NCI-H2227 (cell line): ENCODE measurements around the gene RGS6.

ENCODE experiments used
- DNase-seq: peaks from one replicate; lab custom pipeline; 2025; ENCODE audit not compliant: unreplicated experiment; lab: John Stamatoyannopoulos, UW

RGS6 gene

DNA sequence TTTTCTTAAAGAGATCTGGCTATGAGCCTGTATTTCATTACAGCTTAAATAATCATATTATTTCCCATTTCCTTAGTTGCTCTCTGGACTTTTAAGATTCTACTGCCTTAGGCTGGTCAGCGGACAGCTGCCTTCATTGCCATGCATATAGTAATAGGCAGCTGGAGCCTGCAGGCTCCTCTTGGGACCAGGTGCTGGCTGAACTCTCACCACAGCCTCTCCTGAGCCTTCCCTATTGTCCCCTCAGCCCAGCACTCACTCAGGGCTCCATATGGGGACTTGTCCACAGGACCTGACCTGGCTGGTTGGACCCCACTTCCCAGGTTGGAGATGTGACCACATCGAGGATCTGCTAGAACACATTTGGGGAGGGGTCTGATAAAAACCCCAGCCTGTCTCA, 556.3 kb downstream of the RGS6 start:
- DNase-seq = no peak

DNA sequence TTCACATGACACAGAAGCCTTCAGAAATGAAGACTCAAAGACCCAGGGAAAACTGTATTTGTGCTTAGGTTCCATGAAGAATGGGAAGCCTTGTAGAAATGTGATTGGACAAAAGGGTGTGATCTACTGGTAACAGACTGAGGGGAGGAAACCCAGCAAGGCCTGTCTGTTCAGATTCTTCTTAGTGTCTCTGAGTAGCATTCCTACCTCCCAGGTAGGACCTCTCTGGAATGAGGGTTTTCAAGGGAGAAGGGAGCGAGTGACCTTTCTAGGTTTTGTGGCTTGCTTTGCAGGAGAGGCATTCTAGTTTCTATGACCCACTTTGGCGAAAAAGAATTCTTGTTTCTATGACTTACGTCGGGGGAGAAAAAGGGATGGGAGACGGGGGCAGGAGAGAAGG, 560.0 kb downstream of the RGS6 start:
- DNase-seq = no peak

DNA sequence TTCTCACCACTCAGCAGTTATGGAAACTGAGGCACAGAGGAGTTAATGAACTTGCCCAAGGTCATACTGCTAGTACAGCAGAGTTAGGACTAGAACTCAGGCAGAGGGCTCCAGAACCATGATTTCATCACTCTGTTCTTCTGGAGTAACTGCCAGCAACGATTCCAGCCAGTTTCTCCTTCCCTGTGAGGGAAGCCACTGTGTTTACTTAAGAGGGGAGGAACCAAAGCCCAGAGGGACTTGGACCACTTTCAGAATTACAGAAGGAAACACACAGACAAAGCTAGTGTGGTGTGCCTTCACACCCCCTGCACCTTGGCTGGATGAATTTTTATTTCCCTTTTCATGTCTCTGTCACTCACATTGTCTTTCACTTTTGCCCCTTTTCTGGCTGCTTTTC, 563.4 kb downstream of the RGS6 start:
- no peak for DNase-seq

DNA sequence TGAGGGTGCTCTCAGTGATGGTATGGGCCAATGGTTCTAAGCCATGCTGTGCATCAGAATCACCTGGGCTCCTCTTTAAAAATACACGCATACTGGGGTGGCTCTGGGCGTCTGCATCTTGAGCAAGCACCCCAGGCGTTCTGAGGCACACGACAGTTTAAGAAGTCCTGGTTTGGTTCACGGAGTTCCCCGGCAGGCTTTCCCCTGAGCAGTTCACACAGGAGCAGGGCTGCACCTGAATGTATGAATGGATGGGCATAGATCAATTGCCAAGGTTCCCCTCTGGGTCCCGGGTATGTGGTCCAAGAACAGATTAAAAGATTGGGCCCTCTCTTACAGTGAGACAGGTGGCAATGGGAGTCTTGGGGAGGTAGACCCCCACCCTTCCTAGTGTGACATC, 566.4 kb downstream of the RGS6 start:
- no peak for DNase-seq

DNA sequence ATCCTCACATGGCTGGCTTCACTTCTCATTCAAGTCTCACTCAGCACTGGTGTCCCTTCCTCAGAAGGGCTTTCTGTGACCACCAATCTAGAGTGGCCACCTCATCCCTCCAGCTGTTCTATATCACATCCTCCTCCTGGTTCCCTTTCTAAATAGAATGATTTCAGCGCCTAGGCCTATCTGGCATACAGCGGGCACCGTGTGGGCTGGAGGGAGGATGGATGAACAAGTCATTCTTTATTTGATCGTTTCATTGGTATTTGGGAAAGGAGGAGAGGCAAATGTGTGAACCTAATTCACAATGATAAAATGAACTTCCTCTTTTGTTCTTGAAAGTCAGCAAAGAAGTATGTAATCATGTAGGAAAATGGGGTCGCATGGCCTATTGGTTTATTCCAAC, 567.5 kb downstream of the RGS6 start:
- DNase-seq = no peak

DNA sequence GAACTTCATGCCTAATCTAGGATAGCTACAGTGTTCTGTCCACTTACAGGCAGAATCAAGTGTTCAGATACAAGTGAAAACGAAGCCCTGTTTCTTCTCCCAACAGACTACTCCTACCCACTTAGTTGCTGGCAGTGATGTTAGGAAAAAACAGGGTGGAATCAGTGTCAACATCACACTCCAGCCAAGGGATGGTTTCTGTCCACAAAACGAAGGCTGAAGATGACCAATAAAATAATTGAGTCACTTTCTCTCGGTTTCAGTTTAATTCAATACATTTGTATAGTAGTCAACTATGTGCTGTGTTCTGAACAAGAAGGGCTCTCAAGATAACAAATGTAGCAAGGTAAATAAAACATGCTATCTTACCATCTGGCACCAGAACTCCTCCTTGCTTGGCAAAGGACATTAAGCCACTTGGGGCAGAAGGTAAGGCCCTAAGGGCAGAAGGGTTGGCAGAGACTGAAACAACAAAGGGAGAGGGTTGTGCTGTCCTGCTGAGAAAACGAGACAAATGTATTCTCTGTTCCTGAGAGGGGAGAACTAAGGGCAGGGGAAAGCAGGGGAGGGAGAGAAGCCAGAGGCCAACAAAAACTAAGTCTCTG, 568.1 kb downstream of the RGS6 start:
- DNase-seq = no peak

DNA sequence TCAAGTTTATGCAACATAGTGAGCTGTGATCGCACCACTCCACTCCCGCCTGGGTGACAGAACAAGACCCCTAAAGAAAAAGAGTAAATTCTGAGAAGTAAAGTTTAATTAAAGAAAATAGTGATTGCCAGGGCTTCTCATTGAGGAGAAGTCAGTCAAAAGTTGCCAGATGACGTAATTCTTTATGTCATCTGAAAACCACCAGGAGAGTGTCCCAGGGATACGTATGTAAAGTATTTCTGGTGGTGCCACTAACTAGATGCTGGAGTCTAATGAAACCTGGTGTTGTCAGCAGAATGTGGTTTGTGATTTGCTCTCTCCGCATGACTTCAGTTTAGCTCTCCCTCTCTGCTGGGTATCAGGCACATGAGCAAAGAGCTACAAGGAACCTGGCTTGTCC, 569.2 kb downstream of the RGS6 start:
- DNase-seq = no peak

DNA sequence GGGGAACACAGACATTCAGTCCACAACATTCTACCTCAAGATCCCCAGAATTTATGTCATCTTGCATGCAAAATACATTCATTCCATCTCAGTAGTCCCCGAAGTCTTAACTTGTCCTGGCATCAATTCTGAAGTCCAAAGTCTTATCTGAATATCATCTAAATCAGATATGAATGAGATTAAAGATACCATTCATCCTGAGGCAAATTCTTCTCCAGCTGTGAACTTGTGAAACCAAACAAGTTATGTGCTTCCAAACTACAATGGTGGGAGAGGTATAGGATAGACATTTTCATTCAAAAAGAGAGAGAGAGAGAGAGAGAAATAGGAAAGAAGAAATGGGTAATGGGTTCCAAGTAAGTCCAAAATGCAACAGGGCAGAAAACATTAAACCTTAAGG, 571.0 kb downstream of the RGS6 start:
- DNase-seq = no peak

DNA sequence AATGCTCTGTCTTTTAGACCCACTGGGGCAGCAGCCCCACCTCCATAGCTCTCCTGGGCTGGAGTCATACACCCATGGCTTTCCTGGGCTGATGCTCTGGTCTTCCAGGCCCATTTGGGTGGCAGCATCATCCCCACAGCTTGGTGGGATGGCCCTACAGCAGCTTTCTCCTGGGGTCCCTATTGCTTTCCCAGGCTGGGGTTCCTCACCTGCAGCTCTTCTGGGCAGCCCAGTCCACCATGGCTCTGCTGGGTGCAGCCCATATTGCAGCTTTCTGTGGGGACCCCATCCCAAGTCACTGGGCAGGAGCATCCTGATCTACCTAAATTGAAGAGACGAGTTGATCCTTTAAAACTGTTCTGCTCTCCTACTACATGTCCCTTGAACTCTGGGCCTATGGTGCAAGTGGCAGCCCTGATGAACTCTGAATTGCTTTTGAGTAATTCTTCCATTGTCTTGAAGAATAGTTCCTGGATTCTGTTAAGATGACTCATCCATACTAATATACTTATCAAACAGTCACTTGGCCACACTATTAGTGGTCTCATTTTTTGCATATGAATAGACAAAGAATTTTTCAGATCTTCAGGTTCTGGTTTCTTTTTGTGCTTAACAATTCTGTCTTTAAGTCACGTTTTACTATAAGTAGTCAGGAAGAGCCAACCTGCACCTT, 571.6 kb downstream of the RGS6 start:
- no peak for DNase-seq

DNA sequence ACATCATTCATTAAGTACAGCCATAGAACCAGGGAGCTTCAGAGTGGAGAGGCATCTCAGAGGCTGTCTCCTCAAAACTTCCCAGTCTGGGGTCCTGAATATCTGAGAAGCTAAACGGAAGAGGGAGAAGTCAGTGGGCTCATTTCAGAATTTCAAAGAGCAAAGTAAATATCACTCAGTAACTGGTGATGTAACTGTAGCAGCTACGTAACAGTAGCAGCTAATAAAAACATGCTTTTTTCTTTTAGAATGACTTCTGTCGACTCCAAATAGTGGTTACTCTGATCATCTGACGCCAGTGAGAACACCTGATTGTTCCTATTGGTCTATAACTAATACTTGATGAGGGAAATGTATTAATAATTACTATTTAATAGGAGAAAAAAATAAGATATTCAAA, 578.3 kb downstream of the RGS6 start:
- DNase-seq = no peak

DNA sequence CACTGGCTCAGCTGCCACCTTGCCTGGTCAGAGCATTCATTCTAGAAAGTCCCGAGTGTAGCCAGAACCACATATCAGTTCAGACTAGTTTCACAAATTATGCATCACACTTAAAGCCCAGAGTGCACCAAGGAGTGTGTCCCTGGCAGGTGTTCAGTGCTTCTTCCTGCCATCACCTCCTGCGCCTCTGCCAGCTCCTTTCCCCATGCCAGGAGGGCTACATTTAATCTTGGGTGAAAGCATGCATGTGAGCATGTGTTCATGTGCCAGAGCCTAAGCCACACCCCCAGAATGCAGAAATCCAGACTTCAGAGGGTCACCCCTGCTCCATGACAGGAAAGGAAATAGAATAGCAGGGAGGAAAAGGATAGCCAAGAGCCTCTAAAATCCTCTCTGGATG, 580.1 kb downstream of the RGS6 start:
- DNase-seq = no peak

DNA sequence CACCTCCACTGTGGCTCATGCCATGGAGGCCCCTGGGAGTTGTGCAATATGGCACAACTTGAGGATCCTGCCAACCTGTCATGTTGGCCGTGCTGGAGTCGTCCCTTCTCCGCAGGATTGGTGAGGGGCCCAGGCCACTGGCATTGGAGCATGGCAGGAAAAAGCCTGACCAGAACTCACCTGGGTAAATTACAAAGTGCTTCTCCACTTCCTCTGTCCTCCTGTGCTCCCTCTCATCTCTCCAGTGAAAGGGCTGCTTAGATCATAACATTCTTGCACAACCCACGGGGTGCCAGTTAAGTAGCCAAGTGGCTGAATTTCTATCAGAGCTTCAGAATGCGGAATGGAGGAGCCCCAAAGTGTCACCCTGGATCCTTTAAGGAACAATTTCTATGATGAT, 580.7 kb downstream of the RGS6 start:
- no peak for DNase-seq

DNA sequence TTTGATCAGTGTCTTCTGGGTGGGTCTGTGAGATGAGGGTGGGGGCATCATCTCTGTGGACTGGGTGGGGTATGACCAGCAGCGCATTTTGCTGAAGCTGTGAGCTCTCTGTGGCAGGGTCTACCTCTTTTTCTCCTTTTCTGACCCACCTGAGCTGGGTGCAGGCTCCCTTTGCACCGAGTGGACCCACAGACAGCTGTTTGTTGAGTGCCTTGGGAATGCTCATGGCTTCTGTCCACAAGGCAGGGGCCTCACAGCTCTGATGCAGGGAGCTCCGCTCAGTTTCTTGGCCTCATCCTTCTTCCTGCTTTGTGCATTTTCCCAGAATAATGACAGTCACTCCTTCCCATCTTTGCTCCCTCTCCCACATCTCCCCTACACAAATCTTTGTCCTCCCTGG, 581.1 kb downstream of the RGS6 start:
- DNase-seq = no peak

DNA sequence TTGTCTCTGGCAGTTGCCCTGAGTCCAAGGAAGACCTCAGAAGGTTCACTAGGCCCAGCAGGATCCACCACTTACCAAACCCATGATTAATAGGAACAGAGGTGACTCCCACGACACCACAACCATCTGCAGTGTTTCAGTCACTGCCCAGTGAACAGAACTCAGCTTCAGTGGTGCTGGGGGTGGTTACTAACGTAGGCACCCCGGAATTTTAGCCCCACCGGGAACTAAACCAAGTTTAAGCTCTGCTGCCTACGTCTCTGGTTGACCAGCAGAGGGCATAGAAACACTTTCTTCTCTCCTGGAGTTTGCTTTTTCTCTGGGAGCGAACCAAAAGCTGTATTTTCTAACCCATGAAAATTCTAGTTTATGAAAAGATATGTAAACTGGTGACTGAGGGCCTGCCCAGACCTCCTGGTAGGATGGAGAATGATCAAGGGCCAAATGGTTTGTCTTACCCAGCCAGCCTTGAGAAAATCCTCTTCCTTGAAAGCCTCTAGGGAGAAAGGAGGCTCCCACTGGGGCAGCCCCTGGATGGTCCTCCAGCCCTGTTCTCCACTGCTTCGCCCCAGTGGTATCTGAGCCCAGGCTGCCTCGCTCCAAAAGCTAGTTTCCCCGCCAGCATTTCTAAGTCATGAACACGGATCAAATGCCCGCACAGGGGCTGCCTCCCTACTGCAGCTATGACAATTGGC, 581.9 kb downstream of the RGS6 start:
- DNase-seq = peak; percentile 2

DNA sequence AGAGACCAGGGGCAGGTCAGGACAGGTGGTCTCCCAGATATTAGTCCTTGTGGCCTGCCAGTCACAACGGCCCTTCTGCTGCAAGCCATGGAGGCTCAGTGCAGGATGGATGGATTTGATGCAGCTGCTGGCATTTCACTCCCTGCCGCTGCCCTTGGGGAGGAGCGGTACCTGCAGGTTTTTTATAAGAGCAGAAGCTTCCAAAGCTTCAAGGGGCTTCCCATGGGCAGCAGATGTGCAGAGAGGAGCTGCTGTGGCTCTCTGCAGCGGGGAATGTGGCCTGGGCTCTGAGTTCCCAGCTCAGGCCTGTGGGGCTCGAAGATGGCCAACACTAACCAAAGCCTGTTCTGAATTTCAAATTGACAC, 582.4 kb downstream of the RGS6 start:
- DNase-seq = no peak

DNA sequence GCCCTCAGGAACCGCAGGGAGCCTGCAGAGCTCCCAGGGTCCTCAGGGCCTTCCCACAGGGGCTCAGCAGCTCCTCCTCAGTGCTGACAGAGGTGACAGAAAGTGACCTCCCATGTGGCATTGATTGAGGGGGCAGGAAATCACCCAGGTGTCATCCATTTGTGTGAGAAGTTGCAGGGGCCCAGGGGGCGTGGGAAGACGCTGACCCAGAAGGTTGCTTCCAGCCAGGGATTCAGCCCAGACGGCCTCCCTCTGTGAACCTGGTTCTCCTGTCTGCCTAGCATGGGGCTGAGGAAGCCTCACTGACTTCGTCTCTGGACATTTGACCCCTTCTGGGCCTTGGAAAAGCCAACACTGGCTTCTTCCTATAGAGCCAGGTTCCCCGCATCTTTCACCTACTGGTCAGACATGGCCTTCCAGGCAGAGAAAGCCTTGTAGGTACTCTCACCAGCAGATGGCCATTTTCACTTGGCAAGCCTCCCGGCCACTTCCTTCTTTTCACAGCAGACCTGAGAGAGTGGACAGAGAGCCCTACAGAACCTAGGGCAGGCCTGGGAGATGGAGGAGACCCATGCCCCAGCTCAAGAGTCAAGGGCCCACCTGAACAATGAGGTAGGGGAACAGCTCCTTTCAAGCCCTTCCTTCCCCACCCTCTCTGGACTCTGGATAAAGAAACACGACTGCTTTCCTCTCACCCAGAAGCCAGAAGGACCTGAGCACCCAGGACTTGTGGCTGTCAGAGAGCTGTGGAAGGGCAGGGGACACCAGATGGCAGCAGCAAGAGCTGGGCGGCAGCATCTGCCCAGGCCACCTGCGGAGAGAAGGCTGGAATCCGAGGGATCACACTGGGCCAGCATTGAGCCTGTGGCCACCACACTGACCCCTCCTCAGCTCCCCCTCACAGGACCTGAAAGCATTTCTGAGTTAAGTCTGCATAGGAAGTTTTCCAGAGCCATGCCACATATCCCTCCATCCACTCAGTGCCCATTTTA, 583.8 kb downstream of the RGS6 start:
- DNase-seq = no peak

DNA sequence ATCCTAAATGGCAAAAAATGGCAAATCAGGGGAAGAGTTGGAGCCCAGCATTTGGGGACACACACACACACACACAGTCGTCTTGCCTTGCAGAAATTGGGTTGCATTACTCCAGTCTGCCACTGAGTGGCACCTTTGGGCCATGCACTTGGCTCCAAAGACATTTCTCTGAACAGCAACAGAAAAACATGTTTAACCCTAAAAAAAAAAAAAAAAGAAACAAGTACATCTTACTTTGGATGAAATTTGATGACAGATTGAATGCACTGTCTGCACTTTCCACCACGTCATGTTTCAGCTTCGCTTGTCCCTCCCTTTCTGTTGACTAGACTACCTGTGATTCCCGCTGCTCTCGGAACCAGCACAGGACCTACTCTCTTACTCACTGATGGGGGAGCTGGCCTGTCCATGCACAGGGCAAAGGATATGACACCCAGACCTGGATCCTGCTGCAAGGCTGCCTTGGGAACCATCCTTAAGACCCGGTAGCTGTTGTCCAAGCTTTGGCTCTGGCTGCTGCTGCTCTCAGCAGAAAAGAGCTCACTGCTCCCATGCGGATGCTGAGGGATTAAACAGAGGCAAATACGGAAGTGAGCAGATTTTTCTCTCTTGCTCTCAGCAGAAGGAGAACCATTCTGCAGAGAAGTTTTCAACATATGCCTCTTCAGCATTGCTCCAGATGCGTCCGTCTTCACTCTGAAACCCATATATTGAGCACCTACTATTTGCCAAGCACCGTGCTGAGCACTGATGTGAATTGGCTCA, 584.9 kb downstream of the RGS6 start:
- peak; percentile 72 for DNase-seq

DNA sequence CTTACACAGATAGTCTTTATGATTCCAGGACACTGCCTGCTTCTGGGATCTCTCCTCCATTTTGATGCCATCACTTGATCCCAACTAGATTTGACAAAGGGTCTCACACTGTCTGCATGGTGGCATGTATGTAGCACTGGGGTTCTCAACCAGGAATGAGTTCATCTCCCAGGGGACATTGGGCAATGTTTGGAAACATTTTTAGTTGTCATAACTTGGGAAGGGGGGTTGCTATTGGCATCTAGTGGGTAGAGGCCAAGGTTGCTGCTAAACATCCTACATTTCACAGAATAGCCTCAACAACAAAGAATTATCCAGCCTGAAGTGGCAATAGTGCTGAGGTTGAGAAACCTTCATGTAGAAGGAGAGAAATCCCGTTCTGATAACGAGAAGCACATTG, 585.5 kb downstream of the RGS6 start:
- DNase-seq = no peak

DNA sequence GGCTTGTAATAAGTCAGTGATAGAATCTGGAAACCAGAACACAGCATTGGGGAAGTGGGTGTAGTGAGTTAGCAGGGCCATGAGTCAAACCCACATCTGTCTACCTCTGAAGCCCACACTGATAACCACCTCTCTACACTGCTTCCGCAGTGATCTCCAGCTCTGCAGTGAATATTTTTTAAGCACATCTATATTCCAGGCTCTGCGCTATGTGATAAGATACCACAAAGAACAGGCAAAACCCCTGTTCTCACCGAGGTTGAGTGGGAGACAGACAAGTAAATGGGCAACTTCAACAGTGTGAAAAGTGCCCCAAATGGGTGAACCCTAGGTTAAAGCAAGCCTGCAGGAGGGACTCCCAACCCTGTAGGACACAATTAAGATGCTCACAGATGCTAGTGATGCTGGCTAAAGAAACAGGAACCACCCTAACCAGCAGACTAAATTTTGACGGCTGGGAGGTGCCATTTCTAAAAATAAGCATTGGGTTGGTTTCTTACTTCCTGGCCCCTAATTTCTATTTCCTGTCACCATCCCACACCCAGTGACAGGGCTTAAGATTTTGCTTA, 586.7 kb downstream of the RGS6 start:
- no peak for DNase-seq

DNA sequence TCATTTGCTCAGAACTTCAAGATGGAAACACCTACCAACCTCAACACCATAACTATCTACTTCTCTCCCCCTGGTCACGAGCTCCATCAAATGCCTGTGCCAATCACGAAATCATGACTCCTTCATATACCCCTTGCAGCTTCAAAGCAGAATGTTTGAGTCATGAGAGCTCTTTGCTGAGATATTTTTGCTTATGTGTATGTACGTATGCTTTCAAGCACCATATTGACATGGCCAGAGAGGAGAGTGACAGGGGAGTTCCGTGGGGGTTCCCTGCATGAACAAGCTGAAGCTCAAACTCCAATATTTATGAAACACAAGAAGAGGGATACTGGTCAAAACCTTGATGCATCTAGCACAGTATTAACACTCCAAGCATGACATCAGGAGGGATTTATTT, 587.3 kb downstream of the RGS6 start:
- no peak for DNase-seq
